Epithelial cell of proximal tubule (primary cell): ENCODE results near the gene ARFGEF2. TPM values are rescaled to one million over a fixed set of nuclear protein-coding genes. Genes with fewer than 3 reads are reported as not detected.
"Not testable (repeated sequence)": the region's sequence is repeated elsewhere in the genome, so short reads cannot be mapped to it uniquely, and the experiment has no call there.

Experiments used
- DNase-seq: peaks from one replicate; pipeline ENCODE4 v3.0.0-alpha.2; 2011; ENCODE audit warnings: low read depth
- H3K4me3 ChIP-seq: 2 replicates; pipeline ENCODE4 v1.5.1; 2011; ENCODE audit warnings: low read depth, mild to moderate bottlenecking, low read length
- CTCF ChIP-seq: conservative IDR thresholded peaks from 2 replicates; pipeline ENCODE4 v1.5.1; 2012; ENCODE audit warnings: low read depth, mild to moderate bottlenecking, low read length
- total RNA-seq: library from RNA; depleted of rRNA; stranded (reverse); fragments of >200 nt; gene quantifications from 2 replicates; pipeline ENCODE4 v1.2.3, GENCODE V29; 2015

The ARFGEF2 gene
- total RNA-seq, 1 donor from 2014 or later = 20.5 TPM

GRCh38 chr20:49024220-49024619 is 102.7 kb downstream of the ARFGEF2 start:
- no peak for TF ChIP-seq CTCF
- no peak overlapping the region for H3K4me3 ChIP-seq
- no peak for DNase-seq

GRCh38 chr20:49028177-49028576 is 106.7 kb downstream of the ARFGEF2 start:
- H3K4me3 ChIP-seq, DNase-seq: not testable (repeated sequence)

- TF ChIP-seq CTCF = peak; percentile 45
- H3K4me3 ChIP-seq = no peak overlapping the region
- no peak for DNase-seq
Observed at GRCh38 chr20:49028684-49029083, 107.2 kb downstream of the ARFGEF2 start.

- DNase-seq = no peak
- no peak for TF ChIP-seq CTCF
- H3K4me3 ChIP-seq = no peak overlapping the region
Observed at GRCh38 chr20:49029203-49029602, 107.7 kb downstream of the ARFGEF2 start.

GRCh38 chr20:49030954-49031619 is 109.6 kb downstream of the ARFGEF2 start:
- DNase-seq = no peak
- TF ChIP-seq CTCF = no peak

GRCh38 chr20:49032455-49032854 is 110.9 kb downstream of the ARFGEF2 start:
- TF ChIP-seq CTCF = no peak

More at GRCh38 chr20:49030954-49031619, 109.6 kb downstream of the ARFGEF2 start:
- H3K4me3 ChIP-seq = no peak overlapping the region

GRCh38 chr20:49034070-49034732 is 112.7 kb downstream of the ARFGEF2 start:
- TF ChIP-seq CTCF = no peak
- H3K4me3 ChIP-seq = no peak overlapping the region
- DNase-seq = no peak

More at GRCh38 chr20:49032455-49032854, 110.9 kb downstream of the ARFGEF2 start:
- no peak overlapping the region for H3K4me3 ChIP-seq
- DNase-seq = no peak
